AG08395 (cell line): ENCODE results near the gene ATP5F1D.

ENCODE experiments used
- DNase-seq: peaks from one replicate; pipeline ENCODE4 v3.0.0; 2012; ENCODE audit warnings: mixed read lengths, low spot score

Gene ATP5F1D

DNA sequence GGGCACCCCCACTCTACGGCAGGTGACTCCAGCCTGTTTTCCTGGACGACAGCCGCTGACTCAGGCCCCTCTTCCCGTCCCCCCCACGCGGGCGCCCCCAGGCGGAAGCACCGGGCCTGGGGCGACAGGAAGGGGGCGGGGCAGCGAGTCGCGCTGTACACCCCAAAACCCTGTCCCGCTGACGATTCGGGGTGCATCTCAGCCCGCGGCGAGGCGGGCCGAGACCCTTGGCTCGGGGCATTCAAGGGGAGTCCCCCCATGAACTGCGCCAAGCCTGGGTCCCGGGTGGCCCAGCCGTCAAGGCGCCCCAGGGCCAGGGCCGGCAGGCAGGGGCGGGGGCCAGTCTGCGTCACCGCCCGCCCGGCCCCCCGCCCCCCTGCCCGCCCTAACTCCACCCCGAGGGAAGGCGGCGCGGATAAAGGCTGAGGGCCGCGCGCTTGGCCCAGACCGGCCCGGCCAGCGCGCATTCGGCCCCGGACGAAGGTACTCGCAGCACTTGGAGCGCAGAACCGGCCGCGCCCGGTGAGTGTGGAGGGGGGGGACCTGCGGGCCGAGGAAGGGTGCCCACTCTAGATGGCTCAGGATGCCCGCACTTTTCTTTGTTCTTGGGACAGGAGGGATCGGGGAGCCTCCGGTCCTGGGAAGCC, 6.7 kb downstream of the ATP5F1D start, which contains the start of gene MIDN:
MIDN (plus strand) TSS at position 445 of the 647 bp plus-strand sequence. CDS start 1,714 bp downstream, outside the sequence.
- peak; percentile 81 for DNase-seq

DNA sequence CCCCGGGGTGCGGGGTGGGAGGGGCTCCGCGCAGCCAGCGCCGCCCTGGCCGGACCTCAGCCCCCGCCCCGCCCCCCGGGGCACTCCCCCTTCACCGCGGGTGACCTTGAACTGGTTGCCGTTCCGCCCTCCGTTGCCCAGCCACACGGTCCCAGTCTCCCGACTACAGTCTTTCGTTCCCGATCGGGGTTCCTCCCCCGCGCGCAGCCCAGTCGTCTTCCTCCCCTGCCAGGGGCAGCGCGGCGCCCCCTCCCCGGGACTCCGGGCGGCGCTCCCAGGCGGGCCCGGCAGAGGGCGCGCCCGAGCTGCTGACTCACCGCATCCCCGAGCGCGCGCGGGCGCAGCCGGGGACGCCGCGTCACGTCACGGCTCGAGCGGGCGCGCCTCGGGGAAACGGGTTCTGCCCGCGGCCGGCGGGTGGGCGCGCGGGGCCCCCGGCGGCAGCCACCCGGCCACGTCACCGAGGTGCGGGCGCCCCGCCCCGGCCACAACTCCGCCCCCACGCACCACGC, 7.3 kb downstream of the ATP5F1D start:
- peak; percentile 67 for DNase-seq

DNA sequence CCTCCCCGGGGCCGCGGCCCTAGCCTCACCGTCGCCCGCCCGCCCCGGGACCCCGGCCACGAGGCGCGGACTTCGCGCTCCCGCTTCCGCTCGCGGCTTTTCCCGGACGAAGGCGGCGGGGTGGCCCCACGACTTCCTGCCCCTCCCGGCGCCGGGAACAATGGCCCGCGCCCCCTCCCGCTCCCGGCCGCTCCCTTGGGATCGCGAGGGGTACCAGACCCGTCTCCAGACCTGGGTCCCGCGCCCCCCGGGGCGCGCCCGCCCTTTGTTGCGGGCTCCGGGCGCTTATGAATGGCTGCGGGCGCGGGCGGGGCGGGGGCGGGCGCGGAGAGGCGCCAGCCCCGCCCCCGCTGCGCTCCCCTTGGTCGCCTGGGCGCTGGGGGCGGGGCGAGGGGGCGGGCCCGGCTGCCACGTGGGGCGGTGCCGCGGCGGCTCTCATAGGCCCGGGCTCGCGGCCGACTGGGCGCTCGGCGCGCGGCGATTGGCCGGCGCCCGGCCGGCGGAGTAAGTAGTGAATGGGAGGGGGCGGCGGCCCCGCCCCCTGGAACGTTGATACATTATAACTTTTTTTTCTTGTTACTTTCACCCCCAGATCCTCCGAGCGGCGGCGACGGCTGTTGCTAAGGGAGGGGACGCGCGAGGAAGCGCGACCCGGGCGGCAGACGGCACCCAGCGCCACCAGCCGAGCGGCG, 7.9 kb downstream of the ATP5F1D start:
- peak; percentile 90 for DNase-seq

DNA sequence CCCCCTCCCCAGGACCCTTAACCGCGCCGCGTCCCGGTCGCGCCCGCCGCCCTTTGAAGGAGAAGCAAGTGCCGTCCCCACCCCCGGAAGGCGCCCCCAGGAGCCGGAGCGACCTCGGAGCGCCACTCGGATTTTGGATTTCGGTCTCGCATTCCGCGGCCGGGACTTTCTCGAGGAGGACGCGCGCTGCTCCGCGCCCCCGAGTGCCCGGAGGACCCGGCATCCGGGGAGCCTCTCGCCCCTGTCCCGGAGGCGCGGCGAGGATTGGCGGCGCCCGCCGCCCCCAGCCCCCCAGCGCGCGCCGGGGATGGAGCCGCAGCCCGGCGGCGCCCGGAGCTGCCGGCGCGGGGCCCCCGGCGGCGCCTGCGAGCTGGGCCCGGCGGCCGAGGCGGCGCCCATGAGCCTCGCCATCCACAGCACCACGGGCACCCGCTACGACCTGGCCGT, 8.5 kb downstream of the ATP5F1D start:
- no peak for DNase-seq

GRCh38 chr19:1250437-1251260, 9.1 kb downstream of the ATP5F1D start:
- DNase-seq: no peak

GRCh38 chr19:1251330-1252220, 10.0 kb downstream of the ATP5F1D start:
- DNase-seq: no peak

DNA sequence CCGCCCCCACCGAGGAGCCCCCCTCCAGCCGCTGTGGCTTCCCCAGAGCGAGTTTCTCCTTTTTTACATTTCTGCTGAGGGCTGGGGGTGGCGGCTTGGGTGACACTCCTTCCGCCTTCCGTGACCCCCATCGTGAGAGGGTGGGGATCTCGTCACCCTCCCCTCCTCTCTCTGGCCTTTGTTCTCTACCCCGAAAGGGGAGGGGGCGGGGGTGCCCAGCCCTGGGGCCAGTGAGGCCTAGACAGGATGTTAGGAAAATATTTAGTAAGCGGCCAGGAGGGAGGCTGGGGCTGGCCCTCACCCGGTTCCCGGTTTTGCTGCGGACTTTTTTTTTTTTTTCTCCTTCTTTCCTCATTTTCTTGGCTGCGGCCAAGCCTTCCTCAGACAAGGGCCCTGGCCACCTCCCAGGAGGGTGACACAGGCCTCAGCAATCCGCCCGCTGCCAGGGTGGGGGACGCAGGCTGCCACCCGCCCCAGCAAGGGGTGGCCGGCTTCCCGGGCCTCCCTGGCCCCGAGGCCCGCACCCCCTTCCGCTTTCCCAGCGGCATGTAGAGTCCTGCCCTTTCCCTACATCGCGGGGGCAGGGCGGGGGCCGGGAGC, 10.8 kb downstream of the ATP5F1D start:
- DNase-seq: peak; percentile 72

DNA sequence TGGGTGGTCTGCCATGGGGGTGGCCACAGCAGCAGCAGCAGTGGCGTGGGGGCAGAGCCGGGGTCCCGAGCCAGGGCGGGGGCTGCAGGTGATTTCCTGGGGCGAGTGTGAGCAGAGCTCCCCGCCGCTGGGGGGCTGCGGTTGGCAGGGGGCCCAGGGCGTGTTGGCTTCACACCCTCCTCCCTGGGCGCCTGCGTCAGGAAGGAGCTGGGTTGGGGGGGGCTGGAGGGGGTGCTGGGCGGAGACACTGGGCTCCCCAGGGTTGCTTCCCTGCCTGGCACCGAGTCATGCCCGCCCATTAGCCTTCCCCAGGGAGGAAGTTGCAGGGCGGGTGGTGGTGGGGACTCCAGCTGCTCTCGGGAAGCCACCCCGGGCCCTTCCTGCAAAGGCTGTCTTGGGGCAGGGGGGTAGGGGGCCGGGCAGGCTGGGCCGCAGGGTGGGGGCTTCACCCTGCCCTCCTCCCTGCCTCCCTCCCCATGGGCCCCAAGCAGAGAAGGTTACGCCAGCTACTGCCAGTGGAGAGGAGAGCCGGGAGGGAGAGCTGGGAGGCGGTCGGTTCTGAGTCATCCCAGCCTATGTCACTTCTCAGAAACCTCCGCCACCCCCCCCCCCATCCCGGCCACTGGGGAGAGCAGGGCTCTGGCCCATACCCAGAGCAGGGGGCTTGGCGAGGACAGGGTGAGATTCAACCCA, 11.4 kb downstream of the ATP5F1D start:
- DNase-seq: peak; percentile 83

GRCh38 chr19:1253514-1254080, 12.0 kb downstream of the ATP5F1D start:
- DNase-seq: no peak

DNA sequence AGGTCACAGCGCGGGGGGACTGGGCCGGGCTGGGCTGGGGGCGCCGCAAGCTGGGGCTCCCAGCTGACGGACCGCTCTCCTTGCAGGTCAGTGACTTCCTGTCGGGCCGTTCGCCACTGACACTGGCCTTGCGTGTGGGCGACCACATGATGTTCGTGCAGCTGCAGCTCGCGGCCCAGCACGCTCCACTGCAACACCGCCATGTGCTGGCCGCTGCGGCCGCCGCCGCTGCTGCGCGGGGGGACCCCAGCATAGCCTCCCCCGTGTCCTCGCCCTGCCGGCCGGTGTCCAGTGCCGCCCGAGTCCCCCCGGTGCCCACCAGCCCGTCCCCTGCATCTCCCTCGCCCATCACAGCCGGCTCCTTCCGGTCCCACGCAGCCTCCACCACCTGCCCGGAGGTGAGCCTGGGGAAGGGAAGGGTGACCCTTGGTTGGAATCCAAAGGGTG, 12.6 kb downstream of the ATP5F1D start:
- no peak for DNase-seq

GRCh38 chr19:1254530-1255185, 13.1 kb downstream of the ATP5F1D start:
- DNase-seq: no peak

DNA sequence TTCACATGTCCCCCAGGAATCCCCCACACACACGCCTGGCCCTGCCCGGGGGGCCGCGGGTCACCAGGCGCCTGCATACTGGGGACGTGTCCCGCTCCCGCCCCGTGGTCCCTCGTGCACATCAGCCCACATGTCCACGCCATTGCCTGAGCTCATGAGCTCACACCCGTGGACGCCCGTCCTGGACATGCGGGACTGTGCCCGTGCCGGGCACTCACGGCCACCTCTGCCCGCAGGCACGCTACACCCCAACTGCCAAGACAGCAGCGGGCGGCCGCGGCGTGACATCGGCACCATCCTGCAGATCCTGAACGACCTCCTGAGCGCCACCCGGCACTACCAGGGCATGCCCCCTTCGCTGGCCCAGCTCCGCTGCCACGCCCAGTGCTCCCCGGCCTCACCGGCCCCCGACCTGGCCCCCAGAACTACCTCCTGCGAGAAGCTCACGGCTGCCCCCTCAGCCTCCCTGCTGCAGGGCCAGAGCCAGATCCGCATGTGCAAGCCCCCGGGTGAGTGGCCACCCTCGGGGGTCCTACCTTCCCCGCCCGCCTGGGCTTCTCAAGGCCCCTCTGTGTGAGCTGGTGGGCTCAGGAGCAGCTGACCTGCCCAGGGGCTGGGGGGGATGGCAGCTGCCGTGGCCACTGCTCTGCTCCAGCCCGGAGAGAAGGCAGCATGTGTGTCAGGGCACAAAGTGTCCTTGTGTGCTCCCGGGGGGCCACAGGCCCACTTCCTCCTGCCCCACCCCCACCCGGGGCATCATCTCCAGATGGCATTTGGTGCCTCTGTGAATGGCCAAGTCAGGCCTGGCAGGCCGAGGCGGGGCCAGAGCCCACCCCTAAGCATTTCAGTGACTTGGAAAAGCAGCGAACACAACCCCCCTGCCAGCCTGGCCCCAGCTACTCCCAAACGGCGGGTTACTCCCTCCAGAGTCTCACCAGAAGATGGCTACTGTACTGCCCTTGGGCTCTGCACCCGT, 13.9 kb downstream of the ATP5F1D start:
- DNase-seq: no peak

- no peak for DNase-seq
Observed at GRCh38 chr19:1256646-1257474, 15.3 kb downstream of the ATP5F1D start.

DNA sequence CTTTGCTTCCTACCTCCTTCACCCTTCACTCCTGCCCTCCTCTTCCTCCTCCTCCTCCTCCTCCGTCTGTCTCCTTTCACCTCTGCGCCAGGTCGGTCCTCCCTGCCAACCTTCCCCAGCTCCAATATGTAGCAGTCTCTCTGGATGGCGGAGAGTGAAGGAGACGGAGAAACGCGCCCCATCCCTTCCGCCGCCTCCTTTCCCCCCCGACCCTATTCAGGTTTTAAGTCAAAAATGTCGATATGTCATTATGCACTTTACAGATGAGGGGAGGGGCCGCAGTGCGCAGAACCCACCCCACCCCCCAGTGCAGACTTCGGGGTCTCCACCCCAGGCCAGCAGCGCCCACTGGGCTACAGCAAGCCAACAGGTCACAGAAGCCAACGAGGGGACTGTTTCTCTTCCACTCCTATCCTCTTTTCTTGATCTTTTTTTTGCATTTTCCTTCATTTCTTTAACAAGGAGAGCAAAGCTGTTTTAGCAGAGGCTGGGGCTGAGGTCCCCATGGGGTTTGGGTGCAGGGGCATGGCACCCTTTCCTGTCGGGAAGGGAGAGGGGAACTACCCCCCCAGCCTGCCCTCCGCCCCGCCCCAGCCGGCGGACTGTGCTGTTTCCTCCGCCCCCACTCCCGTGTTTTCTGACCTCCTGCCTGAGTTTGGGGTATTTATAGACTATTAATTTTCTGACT, 16.1 kb downstream of the ATP5F1D start:
- no peak for DNase-seq

DNA sequence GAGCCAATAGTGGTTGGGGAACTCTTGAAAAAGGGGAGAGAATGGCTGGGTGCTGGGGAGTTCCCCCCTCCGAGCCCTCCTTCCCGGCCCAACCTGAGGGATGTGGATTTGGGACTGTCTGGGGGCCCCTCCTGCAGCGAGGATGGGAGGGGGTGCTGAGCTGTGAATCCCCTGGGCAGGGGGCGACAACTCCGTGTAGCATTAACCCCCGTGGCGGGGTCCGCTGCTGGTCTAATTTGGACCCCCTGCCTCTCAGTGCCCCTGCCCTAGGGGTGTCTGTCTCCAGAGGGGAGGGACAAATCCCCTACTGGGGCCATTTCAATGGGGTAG, 16.6 kb downstream of the ATP5F1D start:
- DNase-seq: no peak

DNA sequence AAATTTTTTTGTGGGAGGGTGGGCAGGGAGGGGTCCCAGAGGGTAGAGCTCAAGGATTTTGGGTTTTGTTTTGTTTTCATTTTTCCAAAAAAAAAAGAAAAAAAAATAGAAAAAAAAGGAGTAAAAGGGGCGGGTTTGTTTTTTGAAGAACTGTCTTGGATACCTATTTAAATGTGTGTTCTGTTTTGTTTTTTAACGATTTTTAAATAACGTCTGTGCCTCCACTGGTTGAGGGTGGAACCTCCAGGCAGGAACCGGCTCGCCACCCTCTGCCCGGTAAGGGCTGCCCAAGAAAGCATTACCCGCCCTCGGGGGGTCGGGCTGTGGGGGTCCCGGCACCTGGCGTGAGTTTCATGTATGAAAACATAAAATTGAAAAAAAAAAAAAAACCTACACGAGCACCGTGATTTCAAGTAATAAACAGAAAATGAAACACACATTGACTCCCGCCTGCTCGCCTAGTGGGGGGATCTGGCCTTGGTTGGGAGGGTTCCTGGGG, 17.2 kb downstream of the ATP5F1D start:
- DNase-seq: no peak
